Fibroblast of skin of right biceps (primary cell): ENCODE results near the gene ANXA8.
"Not testable (repeated sequence)": the region's sequence is repeated elsewhere in the genome, so short reads cannot be mapped to it uniquely, and the experiment has no call there.

ENCODE experiments used
- DNase-seq: peaks from one replicate; pipeline ENCODE4 v3.0.0-alpha.2; 2013

ANXA8 gene

GRCh38 chr10:47462577-47463358 lies 21.1 kb downstream of the ANXA8 start:
- not testable (repeated sequence) for DNase-seq

GRCh38 chr10:47461261-47461687 lies 22.6 kb downstream of the ANXA8 start:
- DNase-seq = peak; percentile 70

GRCh38 chr10:47458466-47459154 lies 25.3 kb downstream of the ANXA8 start:
- DNase-seq = peak; percentile 76

- no peak for DNase-seq
These were observed 26.1 kb downstream of the ANXA8 start for GRCh38 chr10:47457826-47458225.

GRCh38 chr10:47457528-47457820 lies 26.4 kb downstream of the ANXA8 start:
- no peak for DNase-seq

GRCh38 chr10:47456794-47457527 lies 27.0 kb downstream of the ANXA8 start:
- DNase-seq = no peak

GRCh38 chr10:47456079-47456785 lies 27.7 kb downstream of the ANXA8 start:
- DNase-seq = no peak

GRCh38 chr10:47455350-47456078 lies 28.4 kb downstream of the ANXA8 start:
- not testable (repeated sequence) for DNase-seq

- DNase-seq = no peak
These were observed 29.2 kb downstream of the ANXA8 start for GRCh38 chr10:47454780-47455058.

GRCh38 chr10:47454008-47454779 lies 29.7 kb downstream of the ANXA8 start:
- DNase-seq = no peak

GRCh38 chr10:47453141-47454007 lies 30.5 kb downstream of the ANXA8 start:
- no peak for DNase-seq

GRCh38 chr10:47452495-47453140 lies 31.3 kb downstream of the ANXA8 start:
- no peak for DNase-seq

- no peak for DNase-seq
These were observed 31.9 kb downstream of the ANXA8 start for GRCh38 chr10:47451998-47452494.

GRCh38 chr10:47451273-47451997 lies 32.5 kb downstream of the ANXA8 start:
- DNase-seq = no peak

GRCh38 chr10:47450442-47450841 lies 33.5 kb downstream of the ANXA8 start:
- no peak for DNase-seq

GRCh38 chr10:47449979-47450378 lies 33.9 kb downstream of the ANXA8 start:
- DNase-seq = no peak

GRCh38 chr10:47449102-47449978 lies 34.6 kb downstream of the ANXA8 start:
- no peak for DNase-seq

GRCh38 chr10:47447705-47448104 lies 36.2 kb downstream of the ANXA8 start:
- DNase-seq = no peak
